ENCODE data around the gene DUSP12.

DUSP12 gene

GRCh38 chr1:161784968-161785367 lies 35.4 kb downstream of the DUSP12 start:
- TF ChIP-seq CTCF (IDR thresholded peaks at IDR 0.05; ENCODE audit: control extremely low read depth, extremely low read depth, low read depth, missing control alignments), result no peak
- no peak for DNase-seq (ENCODE audit: extremely low spot score)
- ChIA-PET POLR2A (interaction anchor here (0.7 kb wide), 1 partner anchor 267 kb away, joined by 3 read pairs; no protein-coding TSS in a partner anchor), CTCF (interaction anchor here (1.1 to 2.2 kb wide), 3 partner anchors 8 to 252 kb away, joined by 3 to 10 read pairs (median 5); no protein-coding TSS in a partner anchor)

GRCh38 chr1:161787355-161787754 lies 37.8 kb downstream of the DUSP12 start:
- no peak for TF ChIP-seq CTCF (IDR thresholded peaks at IDR 0.05; ENCODE audit: control extremely low read depth, extremely low read depth, low read depth, missing control alignments)
- POLR2A ChIA-PET, result no interaction called here
- no peak for DNase-seq (ENCODE audit: extremely low spot score)
- CTCF ChIA-PET, result interaction anchor here (11.3 kb wide), 1 partner anchor 247 kb away, joined by 236 read pairs; no protein-coding TSS in a partner anchor

GRCh38 chr1:161790587-161791317 lies 41.2 kb downstream of the DUSP12 start:
- no peak for TF ChIP-seq CTCF (IDR thresholded peaks at IDR 0.05; ENCODE audit: control extremely low read depth, extremely low read depth, low read depth, missing control alignments)
- POLR2A ChIA-PET, result no interaction called here
- CTCF ChIA-PET, result interaction anchor here (11.3 kb wide), 1 partner anchor 243 kb away, joined by 236 read pairs; no protein-coding TSS in a partner anchor
- no peak for DNase-seq (ENCODE audit: extremely low spot score)

- DNase-seq (ENCODE audit: extremely low spot score), result no peak
- ChIA-PET CTCF (interaction anchor here (0.7 to 11.3 kb wide), 42 partner anchors 8 to 485 kb away, joined by 3 to 236 read pairs (median 4); partner anchors contain the start of genes ATF6, DUSP12 and OLFML2B), POLR2A (interaction anchor here (0.6 to 0.7 kb wide), 2 partner anchors 9 to 245 kb away, joined by 3 to 4 read pairs; no protein-coding TSS in a partner anchor)
- no peak for TF ChIP-seq CTCF (IDR thresholded peaks at IDR 0.05; ENCODE audit: control extremely low read depth, extremely low read depth, low read depth, missing control alignments)
These were observed 42.5 kb downstream of the DUSP12 start for GRCh38 chr1:161791904-161792655.

GRCh38 chr1:161792740-161793139 lies 43.2 kb downstream of the DUSP12 start:
- POLR2A ChIA-PET, result interaction anchor here (0.7 kb wide), 1 partner anchor 244 kb away, joined by 3 read pairs; no protein-coding TSS in a partner anchor
- peak; percentile 28 for TF ChIP-seq CTCF (IDR thresholded peaks at IDR 0.05; ENCODE audit: control extremely low read depth, extremely low read depth, low read depth, missing control alignments)
- CTCF ChIA-PET, result interaction anchor here (0.7 to 11.3 kb wide), 44 partner anchors 8 to 484 kb away, joined by 3 to 236 read pairs (median 4); partner anchors contain the start of genes ATF6, DUSP12 and OLFML2B

GRCh38 chr1:161799792-161800191 lies 50.2 kb downstream of the DUSP12 start:
- CTCF ChIA-PET, result no interaction called here
- POLR2A ChIA-PET, result no interaction called here
- DNase-seq (ENCODE audit: extremely low spot score), result no peak
- TF ChIP-seq CTCF (IDR thresholded peaks at IDR 0.05; ENCODE audit: control extremely low read depth, extremely low read depth, low read depth, missing control alignments), result no peak

More at GRCh38 chr1:161792740-161793139, 43.2 kb downstream of the DUSP12 start:
- peak; percentile 47 for DNase-seq (ENCODE audit: extremely low spot score)

Data from GM10248 (cell line).